HG03135 (cell line): Measurements from ENCODE around the gene PROM1.

Experiments used
- ATAC-seq: cut with Tn5 transposase; IDR thresholded peaks from one replicate; pipeline ENCODE4 v1.9.1; 2021; ENCODE audit warnings: mild to moderate bottlenecking, moderate library complexity; ENCODE audit not compliant: unreplicated experiment

Gene PROM1

DNA sequence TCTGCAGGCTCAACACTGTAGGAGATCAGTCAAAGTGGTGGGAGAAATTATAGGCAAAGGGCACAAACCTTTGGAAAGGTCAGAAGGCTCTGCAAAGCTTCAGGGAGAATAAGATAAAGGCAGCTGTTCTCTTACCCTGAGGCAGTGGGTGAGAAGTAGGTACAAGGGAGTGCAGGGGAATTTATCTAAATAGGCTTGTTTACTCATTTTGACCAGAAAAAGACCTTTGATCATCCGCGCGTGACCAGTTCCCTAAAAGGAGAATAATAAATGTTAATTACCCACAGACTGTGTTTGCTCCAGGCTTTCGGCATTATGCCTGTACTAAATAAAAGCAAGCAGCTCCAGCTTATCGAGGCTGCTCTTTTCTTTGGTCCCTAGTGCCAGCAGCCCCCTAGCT, 130.2 kb downstream of the PROM1 start:
- ATAC-seq = no peak

DNA sequence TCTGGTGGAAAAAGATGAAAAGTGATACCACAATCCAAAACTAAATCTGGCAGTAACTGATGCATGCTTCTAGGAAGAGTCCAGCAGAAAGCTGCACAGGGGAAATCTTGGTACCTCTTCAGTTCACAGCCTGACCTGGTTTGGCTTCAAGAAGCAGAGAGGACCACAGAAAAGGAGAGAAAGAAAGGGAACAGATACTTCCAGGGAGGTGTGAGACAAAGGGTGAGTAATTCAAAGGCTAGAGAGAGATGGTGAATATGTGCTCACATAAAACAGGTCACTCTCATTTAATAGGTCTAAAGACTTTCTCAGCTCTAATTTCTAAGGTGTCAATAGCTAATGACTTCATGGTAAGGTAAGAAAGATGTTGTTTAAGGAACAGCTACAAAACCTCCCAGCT, 132.0 kb downstream of the PROM1 start:
- no peak for ATAC-seq

DNA sequence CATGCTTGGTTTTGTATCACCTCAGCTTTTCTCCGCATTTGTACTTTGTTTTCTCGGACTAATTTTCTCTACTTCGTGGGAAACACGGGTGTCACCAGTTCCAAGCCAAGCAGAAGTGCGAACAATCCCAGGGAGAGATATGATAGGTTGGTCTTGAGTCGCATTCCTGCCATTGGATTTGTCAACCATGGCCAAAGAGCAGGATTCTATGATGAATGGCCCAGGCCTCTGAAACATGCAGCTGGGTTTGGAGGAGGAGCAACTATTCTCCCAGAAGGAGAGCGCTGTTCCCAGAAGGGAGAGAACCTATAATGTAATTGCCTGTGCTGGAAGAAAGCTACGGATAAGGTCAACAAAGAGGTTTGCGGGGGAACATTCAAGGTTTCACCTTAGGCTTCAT, 135.0 kb downstream of the PROM1 start:
- no peak for ATAC-seq

DNA sequence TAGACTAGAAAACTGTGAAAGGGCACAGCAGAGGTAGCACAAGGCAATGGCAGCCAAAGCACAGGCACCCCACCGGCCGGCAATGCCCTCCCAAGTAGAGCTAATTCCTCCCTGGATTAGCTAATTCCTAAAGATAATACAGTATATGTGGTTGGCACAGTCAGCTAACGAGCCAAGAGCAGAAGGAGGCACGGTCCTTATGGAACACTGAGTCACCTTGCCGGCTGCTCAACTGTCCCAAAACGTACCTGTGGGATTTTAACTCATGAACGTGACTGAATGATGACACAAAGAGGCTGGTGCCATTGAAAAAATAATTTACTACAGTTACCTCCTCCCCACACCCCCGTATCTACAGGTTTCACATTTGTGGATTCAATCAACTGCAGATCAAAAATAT, 136.1 kb downstream of the PROM1 start:
- ATAC-seq = no peak

DNA sequence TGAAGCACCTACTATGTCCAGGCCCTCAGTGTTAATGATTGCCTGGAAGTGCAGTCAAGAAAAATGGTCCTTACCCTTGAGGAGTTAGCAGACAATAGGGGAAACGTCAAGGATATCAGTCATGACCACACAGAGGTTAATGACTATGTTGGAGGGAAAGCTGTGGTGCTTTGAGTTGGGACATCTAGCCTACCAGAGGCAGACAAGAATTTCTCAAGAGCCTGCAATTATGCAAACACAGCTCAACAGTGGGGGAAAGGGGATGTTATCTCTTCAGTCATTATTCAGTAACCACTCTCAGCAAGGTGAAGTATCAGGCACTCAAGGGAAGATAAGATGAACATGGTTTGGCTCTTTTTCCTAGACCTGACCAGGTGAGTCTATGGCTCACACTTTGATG, 138.3 kb downstream of the PROM1 start:
- ATAC-seq = no peak

DNA sequence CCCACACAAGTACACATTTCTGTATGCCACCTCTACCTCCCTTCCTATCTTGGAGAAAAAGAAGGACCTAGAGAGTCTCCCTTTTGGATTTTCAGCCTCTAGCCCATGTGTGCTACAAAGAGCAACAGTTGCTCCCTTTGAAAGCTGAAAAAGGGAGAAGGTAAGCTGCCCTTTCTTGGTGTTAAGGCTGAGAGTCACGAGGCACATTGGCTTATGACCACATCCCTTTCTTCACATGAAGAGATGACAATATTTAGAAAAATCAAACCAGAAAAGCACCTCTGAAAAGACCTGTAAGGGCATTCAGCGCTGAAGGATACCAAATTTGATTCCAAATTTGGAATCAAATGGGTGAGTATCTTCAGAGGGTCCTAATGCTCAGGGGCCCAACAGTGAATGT, 138.9 kb downstream of the PROM1 start:
- no peak for ATAC-seq

DNA sequence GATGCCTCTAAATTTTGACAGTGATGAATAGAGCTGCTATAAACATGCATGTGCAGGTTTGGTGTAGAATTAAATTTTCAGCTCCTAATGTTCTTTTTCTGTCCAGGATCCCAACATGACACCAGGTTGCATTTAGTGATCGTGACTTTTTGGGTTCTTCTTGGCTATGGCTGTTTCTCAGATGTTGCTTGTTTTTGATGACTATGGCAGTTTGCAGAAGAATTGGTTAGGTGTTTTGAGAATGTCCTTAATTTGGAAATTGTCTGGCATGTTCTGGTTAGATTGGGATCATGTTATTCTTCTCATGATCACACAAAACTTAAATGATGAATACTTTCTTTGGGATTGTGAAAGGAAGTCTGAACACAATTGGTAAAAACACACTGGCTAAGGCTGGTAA, 141.5 kb downstream of the PROM1 start:
- no peak for ATAC-seq

DNA sequence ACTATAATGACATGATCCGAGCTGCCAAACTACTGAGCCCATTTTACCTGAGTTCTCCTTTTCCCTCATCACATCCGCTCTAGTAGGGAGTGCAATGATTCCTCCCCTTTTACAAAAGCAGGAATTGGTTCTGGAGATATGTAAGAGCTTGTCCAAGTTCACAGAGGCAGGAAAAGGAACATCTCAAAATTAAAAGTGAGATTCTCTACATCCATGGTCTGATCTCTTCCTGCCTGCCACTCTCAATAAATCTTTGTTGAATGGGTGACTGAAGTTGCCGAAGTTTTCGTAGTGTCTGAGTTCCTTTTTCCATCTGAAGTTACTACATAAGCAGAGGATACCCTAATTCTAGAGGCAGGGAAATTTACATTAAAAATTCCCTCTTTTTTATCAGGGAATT, 145.2 kb downstream of the PROM1 start, which contains the start of gene FGFBP1:
Gene FGFBP1, minus strand, starts transcription at position 101 of the 400 bp plus-strand sequence. CDS start 2,108 bp downstream, outside the sequence.
- no peak for ATAC-seq

DNA sequence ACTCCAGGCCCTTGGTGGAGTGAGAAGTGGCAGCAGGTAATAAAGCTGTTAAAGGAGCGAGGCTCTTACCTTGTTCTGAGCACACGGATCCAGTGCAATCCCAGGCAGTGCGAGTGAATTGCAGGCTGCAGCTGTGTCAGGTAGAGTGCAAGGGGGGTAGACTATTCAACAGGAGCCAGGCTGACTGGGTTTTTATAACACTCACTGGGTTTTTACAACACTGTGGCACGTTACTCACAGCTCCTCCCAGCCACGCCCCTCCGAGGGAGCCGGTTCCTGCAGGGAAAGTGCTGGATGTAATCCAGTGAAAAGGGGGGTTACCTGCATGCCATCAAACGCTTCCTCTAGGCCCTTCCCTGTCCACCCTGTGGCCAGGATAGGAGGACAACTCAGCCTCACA, 145.6 kb downstream of the PROM1 start:
- ATAC-seq = no peak

DNA sequence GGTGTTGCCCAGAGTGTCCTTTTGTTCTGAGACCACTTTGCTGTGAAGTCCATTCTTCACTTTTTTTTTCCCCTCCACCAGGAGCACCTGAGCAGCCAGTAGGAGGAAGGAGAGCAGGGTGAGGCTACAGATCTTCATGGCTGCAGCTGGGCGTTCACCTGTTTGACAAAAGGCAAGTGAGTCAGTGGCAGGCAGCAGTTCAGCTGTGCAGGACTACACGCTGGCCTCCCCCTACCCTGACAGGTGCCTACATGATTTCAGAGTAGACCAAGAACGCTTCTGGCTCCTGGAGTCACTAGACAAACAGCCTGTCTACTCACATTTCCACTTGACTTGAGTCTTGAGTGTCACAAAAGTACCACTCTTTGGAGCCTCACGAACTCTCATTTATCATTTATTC, 147.3 kb downstream of the PROM1 start:
- no peak for ATAC-seq

DNA sequence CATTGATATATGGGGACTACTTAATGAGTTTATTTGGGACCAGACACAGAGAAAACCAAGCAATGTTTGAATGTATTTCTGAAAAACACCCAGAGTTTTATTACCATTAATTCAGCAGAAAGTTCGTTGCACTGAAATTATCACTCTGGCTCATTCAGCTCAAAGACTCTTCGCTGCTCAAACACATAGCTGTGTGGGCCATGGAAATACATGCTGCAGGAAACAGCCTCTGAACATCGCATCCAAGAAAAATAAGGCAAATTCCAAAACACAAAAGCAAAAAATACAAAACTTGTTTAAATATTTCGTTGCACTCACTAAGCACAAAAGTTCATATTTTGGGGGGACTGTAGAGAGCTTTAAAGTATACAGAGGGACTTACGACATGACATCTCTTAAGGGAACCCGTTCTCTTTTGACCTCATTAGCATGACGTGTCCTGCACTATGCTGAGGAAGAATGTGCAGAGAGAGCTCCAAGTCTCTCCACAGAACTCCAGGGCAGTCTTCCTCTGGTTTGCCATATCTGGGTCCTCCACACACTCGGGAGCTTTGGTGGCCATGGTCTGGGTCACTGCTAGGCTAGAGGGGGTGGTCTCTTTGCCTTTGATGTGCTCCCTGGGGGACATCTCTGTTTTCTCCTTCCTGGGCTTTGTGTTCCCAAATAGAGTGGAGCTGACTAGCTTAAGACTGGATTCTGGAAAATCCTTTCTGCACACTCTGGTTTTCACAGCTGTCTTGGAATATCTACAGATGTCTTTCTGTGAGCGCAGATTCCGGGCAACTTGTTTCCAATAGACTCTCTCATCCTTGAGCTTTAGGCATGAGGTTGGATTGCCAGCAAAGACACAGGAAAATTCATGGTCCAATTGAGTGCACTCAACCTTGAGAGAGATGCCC, 148.1 kb downstream of the PROM1 start:
- no peak for ATAC-seq

DNA sequence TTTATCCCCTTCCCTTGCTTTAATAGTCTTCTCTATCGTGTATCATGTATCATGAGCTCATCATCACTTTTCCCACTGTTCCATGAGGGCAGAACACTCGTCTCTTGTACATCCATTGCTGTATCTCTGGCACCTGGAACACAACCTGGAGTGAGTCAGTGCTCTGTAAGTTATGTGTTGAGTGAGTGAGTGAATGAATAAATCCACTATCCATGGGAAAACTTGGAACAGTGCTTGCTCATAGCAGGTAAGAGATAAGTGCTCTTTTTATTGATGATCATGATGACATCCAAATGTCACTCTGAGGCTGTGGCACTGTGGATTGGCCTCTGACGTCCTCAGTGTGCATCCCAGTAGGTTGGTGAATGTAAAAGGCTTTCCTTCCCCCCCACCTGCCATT, 149.6 kb downstream of the PROM1 start:
- ATAC-seq = no peak

DNA sequence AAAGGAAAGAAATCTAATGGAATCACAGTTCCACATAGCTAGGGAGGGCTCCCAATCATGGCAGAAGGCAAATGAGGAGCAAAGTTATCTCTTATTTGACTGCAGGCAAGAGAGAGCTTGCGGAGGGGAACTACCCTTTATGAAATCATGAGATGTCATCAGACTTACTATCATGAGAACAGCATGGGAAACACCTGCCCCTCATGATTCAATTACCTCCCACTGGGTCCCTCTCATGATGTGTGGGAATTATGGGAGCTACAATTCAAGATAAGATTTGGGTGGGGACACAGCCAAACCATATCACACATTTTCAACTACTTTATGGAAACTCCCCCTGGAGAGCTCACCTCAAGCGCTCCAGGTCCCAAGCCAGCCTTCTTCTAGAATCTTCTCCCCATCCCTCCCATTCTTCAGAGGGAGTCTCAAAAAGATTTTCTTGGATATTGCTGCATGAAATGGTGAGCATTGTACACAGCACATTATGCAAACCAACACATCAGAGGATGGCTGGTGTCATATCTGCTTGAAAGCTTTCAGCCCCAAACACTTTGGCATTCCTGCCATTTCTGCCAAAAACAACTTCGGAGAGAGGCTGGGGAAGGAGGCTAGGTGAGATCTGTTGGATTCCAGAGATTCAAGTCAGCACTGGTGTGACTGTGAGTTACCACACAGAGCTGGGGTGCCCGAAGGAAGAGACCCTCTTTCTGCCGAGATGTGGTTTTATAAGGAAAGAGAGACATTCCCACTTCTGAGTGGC, 152.2 kb downstream of the PROM1 start:
- ATAC-seq = no peak

DNA sequence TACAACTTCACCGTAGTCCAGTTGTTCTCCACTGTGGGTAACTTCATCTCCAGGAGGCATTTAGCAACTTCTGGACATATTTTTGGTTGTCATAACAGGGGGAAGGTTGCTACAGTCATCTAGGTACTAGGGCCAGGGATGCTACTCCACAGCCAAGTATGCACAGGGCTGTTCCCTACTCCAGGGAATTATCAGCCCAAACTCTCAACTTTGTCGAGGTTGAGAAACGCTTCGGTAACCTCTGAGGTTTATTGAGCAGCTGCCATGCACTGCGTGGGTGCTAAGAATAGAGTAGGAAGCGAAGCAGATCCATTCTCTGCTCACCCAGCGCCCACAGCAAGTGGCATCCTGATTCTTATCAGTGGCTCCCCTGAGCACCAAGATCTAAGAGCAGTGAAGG, 153.5 kb downstream of the PROM1 start:
- ATAC-seq = no peak

DNA sequence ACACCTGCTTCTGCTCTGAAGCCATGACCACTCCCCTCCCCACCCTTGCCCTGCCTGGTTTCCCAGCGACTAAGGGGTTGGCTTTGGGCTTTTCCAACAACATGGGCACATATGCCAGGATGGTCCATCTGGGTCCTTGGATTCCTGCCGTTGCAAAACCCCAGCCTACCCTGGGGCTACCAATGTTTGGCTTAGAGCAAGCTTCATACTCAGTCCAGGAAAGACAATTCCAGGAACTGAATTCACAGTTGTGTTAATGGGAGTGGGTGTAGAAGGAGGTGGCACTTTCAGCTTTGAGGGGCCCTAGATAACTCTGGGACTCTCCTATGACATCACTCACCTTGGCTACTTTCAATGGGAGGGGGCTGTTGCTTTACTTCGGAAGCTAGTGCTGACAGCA, 154.3 kb downstream of the PROM1 start:
- no peak for ATAC-seq

DNA sequence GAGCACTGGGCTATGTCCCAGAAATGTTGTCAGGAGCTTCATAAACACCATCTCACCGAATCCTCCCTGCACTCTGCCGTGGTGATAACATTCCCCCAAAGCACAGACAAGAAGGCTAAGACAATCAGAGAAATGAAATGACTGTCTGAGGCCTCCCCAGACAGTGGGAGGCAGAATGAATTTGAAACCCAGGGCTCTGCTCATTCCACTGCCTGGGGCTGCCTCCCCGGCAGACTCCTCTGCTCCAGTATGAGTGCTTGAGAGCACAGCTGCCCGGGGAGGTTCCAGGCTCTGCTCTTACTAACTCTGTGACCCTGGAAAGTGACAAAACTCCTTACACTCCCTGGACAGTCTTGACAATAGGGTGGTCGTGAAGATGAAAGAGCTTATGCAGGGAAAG, 154.9 kb downstream of the PROM1 start:
- no peak for ATAC-seq

DNA sequence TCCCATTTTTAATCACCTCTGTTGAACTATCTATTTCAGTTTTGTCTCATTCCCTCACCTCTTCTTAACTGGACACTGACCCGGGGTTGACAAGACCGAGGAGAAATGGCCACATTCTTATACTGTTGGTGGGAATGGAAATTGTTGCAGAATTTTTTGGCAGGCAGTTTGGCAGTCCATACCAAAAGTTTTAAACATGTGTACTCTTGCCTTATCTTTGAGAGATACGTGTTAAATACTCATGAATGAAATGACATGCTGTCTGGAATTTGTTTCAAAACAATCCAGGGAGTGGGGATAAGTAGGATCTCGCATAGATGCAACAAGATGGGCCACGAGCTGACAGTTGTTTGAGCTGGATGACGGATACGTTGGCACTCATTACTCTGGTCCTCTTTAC, 157.3 kb downstream of the PROM1 start:
- ATAC-seq = no peak

DNA sequence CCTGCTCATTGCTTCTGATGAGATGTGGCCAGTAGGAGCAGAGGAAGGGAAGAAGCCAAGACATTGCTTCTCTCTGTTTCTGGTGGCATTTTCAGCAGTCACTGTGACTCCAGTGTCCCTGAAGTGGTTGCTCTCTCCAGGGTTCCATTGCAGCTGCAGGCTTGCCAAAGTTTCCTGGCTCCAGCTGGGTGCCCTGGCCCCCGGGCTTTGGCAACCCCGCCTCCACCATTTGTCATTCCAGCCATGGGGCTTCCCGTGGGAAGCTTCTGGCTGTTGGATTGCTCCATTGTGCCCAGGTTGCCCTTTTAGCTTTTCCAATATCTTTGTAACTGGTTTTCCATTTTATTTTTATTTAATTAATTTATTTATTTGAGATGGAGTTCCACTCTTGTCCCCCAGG, 158.0 kb downstream of the PROM1 start:
- no peak for ATAC-seq

DNA sequence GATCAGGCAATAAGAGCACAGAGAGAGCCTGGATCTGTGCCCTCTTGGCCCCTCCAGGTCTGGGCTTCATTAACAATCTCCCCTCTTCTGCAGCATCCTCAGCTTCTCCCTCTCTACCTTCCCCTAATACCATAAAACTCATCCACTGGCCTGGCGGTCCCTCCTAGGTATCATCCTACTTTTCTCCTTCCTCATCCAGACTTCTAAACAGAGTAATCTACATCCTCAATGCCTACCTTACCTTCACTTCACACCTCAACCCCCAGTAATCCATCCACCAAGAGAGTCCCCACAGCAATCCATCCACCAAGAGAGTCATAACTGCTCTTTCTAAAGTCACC, 162.3 kb downstream of the PROM1 start:
- no peak for ATAC-seq

DNA sequence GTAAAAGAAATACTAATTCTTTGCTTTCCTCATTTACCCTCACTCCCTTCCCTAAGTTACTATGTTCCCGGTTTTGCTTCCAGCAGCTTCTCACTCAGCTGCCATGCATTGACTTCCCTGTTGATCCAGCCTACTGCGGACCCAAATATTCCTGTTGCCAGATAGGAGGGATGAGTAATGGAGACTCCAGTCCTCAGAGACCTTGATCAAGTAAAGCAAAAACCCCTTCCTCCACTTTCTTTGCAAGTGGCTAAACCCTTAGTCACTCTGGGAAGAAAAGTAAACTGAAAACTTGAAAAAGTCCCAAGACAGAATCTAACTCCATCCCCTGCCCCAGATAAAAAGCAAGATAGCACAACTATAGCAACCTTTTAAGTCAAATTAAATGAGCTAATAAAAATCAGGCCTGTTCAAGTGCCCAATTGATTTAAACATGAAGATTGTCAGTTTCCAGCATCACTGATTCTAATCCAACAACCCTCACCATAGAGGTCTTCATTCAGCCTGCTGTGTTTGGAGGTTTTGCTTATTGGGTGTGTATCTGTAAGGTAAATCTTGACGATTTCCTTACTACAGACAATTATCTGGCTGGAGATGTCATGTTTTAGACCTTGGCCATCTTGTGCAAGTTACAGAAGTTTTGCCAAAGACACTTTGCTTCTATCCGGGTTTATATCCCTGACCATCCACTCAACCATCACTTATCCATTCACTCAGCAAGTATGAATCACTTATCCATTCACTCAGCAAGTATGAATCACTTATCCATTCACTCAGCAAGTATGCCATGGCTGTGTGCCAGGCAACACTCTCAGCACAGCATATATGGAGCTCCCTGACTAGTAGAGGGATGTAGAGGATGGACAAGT, 162.9 kb downstream of the PROM1 start:
- ATAC-seq = no peak

DNA sequence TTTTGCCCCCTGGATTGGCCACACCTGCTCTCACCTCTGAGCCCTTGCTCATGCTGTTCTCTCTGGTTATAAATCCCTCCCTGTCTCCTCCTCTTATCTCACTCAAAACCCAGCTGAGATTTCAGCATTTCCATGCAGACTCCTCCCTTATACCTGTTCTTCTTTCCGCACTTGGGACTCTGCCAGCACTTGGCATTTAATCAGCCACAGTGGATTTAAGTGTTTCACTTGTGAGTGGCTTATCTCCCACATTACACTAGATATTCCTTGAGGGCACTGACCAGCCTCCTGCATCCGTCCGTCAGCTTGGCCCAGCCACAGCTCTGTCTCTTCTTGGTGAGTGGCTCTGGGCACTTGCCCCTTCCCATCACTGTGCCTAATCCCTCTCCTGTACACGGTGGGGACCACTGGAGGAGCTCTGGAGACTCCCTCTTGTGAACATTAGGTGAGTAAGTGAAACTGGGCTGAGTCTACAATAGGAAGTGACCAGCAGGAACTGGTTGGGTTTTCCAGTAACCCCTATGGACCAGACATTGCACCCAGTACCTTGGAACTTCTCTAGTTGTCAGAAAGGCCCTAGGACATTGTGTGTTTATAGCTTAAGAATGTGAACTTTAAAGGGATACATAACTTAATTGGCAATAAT, 165.2 kb downstream of the PROM1 start:
- no peak for ATAC-seq
